Islet precursor cell (in vitro differentiated cells): Measurements from ENCODE around the gene KIF1B.
A peak's percentile ranks its signal among the peaks of the same experiment; 100 is the strongest.
"Not testable (repeated sequence)": the region's sequence is repeated elsewhere in the genome, so short reads cannot be mapped to it uniquely, and the experiment has no call there.

Experiments used
- DNase-seq: peaks from one replicate; pipeline ENCODE4 v3.0.0-alpha.2; 2018

KIF1B gene

GRCh38 chr1:10398278-10398733, 187.9 kb downstream of the KIF1B start:
- DNase-seq: no peak

GRCh38 chr1:10398734-10399443, 188.5 kb downstream of the KIF1B start, which contains the start of gene PGD:
TSS of gene PGD (plus strand) at chr1:10399064. CDS start at chr1:10399118, 54 bp downstream.
- peak; percentile 99 for DNase-seq

GRCh38 chr1:10399444-10399941, 189.1 kb downstream of the KIF1B start:
- DNase-seq: no peak

- DNase-seq: no peak
Measured at GRCh38 chr1:10400013-10400412, 189.6 kb downstream of the KIF1B start.

- DNase-seq: no peak
Measured at GRCh38 chr1:10401281-10401680, 190.9 kb downstream of the KIF1B start.

- DNase-seq: no peak
Measured at GRCh38 chr1:10402729-10403274, 192.4 kb downstream of the KIF1B start.

- no peak for DNase-seq
Measured at GRCh38 chr1:10407201-10407600, 196.8 kb downstream of the KIF1B start.

GRCh38 chr1:10415211-10415930, 205.0 kb downstream of the KIF1B start:
- peak; percentile 68 for DNase-seq

- not testable (repeated sequence) for DNase-seq
Measured at GRCh38 chr1:10415967-10416366, 205.6 kb downstream of the KIF1B start.

- DNase-seq: not testable (repeated sequence)
Measured at GRCh38 chr1:10418741-10419140, 208.4 kb downstream of the KIF1B start.

- DNase-seq: no peak
Measured at GRCh38 chr1:10419351-10419750, 209.0 kb downstream of the KIF1B start.

- no peak for DNase-seq
Measured at GRCh38 chr1:10421637-10422036, 211.3 kb downstream of the KIF1B start.

- DNase-seq: no peak
Measured at GRCh38 chr1:10424034-10424433, 213.7 kb downstream of the KIF1B start.

- no peak for DNase-seq
Measured at GRCh38 chr1:10424651-10425050, 214.3 kb downstream of the KIF1B start.

- not testable (repeated sequence) for DNase-seq
Measured at GRCh38 chr1:10425826-10426534, 215.6 kb downstream of the KIF1B start.

- DNase-seq: not testable (repeated sequence)
Measured at GRCh38 chr1:10426535-10426848, 216.1 kb downstream of the KIF1B start.

GRCh38 chr1:10428984-10429383, 218.6 kb downstream of the KIF1B start:
- DNase-seq: no peak

- DNase-seq: no peak
Measured at GRCh38 chr1:10429868-10430215, 219.5 kb downstream of the KIF1B start.

GRCh38 chr1:10430216-10431069, 220.1 kb downstream of the KIF1B start, which contains the start of gene CENPS:
TSS of gene CENPS (plus strand) at chr1:10430433. CDS start at chr1:10430518, 85 bp downstream.
- DNase-seq: peak; percentile 92
